ENCODE data around the gene MTFR2.
"Not testable (repeated sequence)": the region's sequence is repeated elsewhere in the genome, so short reads cannot be mapped to it uniquely, and the experiment has no call there.

The MTFR2 gene

GRCh38 chr6:136232701-136233100 lies 17.4 kb downstream of the MTFR2 start:
- no peak for DNase-seq

GRCh38 chr6:136230219-136230853 lies 19.8 kb downstream of the MTFR2 start:
- no peak for DNase-seq

- DNase-seq, result no peak
These were observed 21.3 kb downstream of the MTFR2 start for GRCh38 chr6:136228814-136229213.

- DNase-seq, result peak; percentile 89
These were observed 23.3 kb downstream of the MTFR2 start for GRCh38 chr6:136226674-136227377.

GRCh38 chr6:136226027-136226673 lies 24.0 kb downstream of the MTFR2 start:
- peak; percentile 71 for DNase-seq

- no peak for DNase-seq
These were observed 24.6 kb downstream of the MTFR2 start for GRCh38 chr6:136225496-136225895.

- DNase-seq, result not testable (repeated sequence)
These were observed 25.1 kb downstream of the MTFR2 start for GRCh38 chr6:136224974-136225373.

- no peak for DNase-seq
These were observed 33.4 kb downstream of the MTFR2 start for GRCh38 chr6:136216503-136217401.

- DNase-seq, result no peak
These were observed 36.3 kb downstream of the MTFR2 start for GRCh38 chr6:136213853-136214252.

- DNase-seq, result no peak
These were observed 37.0 kb downstream of the MTFR2 start for GRCh38 chr6:136213012-136213539.

- DNase-seq, result no peak
These were observed 37.5 kb downstream of the MTFR2 start for GRCh38 chr6:136212608-136213007.

- no peak for DNase-seq
These were observed 39.5 kb downstream of the MTFR2 start for GRCh38 chr6:136210398-136211165.

GRCh38 chr6:136209496-136209895 lies 40.6 kb downstream of the MTFR2 start:
- DNase-seq, result no peak

GRCh38 chr6:136208783-136209182 lies 41.3 kb downstream of the MTFR2 start:
- DNase-seq, result no peak

GRCh38 chr6:136201732-136202131 lies 48.4 kb downstream of the MTFR2 start:
- DNase-seq, result no peak

- no peak for DNase-seq
These were observed 57.2 kb downstream of the MTFR2 start for GRCh38 chr6:136192902-136193301.

- DNase-seq, result no peak
These were observed 58.4 kb downstream of the MTFR2 start for GRCh38 chr6:136191606-136192312.

GRCh38 chr6:136189104-136189503 lies 61.0 kb downstream of the MTFR2 start:
- DNase-seq, result no peak

GRCh38 chr6:136188486-136188885 lies 61.6 kb downstream of the MTFR2 start:
- DNase-seq, result no peak

GRCh38 chr6:136186363-136186762 lies 63.7 kb downstream of the MTFR2 start:
- DNase-seq, result no peak

- DNase-seq, result no peak
These were observed 65.4 kb downstream of the MTFR2 start for GRCh38 chr6:136184738-136185137.
